Esophagus (tissue), 2 donors: ENCODE measurements around the gene MAP7D3. TPM values are rescaled to one million over a fixed set of nuclear protein-coding genes. Genes with fewer than 3 reads are reported as not detected.

Source experiments
- H3K27ac ChIP-seq, 2 donors: one replicate each; pipeline ENCODE4 v1.5.1; 2013; ENCODE audit warnings: low read depth in 2 of 2, mild to moderate bottlenecking in 2 of 2, inconsistent platforms in 1 of 2, low read length in 1 of 2, moderate library complexity in 1 of 2
- H3K27me3 ChIP-seq, 2 donors: one replicate each; pipeline ENCODE4 v1.6.1; 2013; ENCODE audit warnings: low read length in 2 of 2, control low read depth in 1 of 2, mild to moderate bottlenecking in 1 of 2; ENCODE audit not compliant: insufficient read depth in 2 of 2, control insufficient read depth in 1 of 2
- H3K36me3 ChIP-seq, 2 donors: one replicate each; pipeline ENCODE4 v1.6.1; 2013; ENCODE audit warnings: low read length in 1 of 2; ENCODE audit not compliant: control insufficient read depth in 2 of 2, insufficient read depth in 2 of 2
- H3K4me1 ChIP-seq, 2 donors: one replicate each; pipeline ENCODE4 v1.6.1; 2013; ENCODE audit warnings: low read length in 1 of 2; ENCODE audit not compliant: control insufficient read depth in 2 of 2, insufficient read depth in 2 of 2
- H3K4me3 ChIP-seq, 2 donors: one replicate each; pipeline ENCODE4 v1.5.1; 2013; ENCODE audit warnings: low read length in 2 of 2, mild to moderate bottlenecking in 2 of 2, low read depth in 1 of 2, moderate library complexity in 1 of 2
- H3K9me3 ChIP-seq, 2 donors: one replicate each; pipeline ENCODE4 v1.6.1; 2013; ENCODE audit warnings: mild to moderate bottlenecking in 2 of 2, low read depth in 1 of 2, low read length in 1 of 2, moderate library complexity in 1 of 2; ENCODE audit not compliant: control insufficient read depth in 2 of 2, insufficient read depth in 1 of 2
- WGBS, 2 donors: extraction: QIAGEN DNeasy Blood & Tissue Kit; methylation state at CpG; one replicate each; pipeline ENCODE4 v1.1.7; 2013; 5-methylcytosine and 5-hydroxymethylcytosine counted together
- polyA plus RNA-seq, 2 donors: library from polyadenylated mRNA; stranded (reverse); fragments of 200-250 nt; gene quantifications; one replicate each; pipeline ENCODE4 v1.2.3, GENCODE V29; 2013
- donor health status: healthy with polysubstance abuse.
- donor health status: Bipolar disorder and iron deficiency.

Gene MAP7D3
- polyA plus RNA-seq, 2 donors = 2.6 TPM

- Histone ChIP-seq H3K27me3 (no peaks in the 10 kb centered on the region), H3K27ac (peak overlapping the region; percentile 44 to 47), H3K4me1 (peaks cover 0 to 3% of the 10 kb centered on the region in 2 donors), H3K36me3 (no peaks in the 10 kb centered on the region), H3K9me3 (no peaks in the 10 kb centered on the region), H3K4me3 (no peak overlapping the region)
- WGBS, 2 donors = 76% methylated on average over 5 of the region's 5 CpGs
These were observed 49.6 kb downstream of the MAP7D3 start for GRCh38 chrX:136201601-136202000.

- H3K27me3 ChIP-seq = no peaks in the 10 kb centered on the region
- H3K36me3 ChIP-seq = no peaks in the 10 kb centered on the region
- H3K4me3 ChIP-seq = no peak overlapping the region
- peaks cover 0 to 3% of the 10 kb centered on the region in 2 donors for H3K4me1 ChIP-seq
- H3K27ac ChIP-seq = peak overlapping the region; percentile 26 to 42
- no peaks in the 10 kb centered on the region for H3K9me3 ChIP-seq
- WGBS, 2 donors = 54 to 65% methylated on average over 2 of the region's 2 CpGs
These were observed 50.7 kb downstream of the MAP7D3 start for GRCh38 chrX:136200466-136200865.

- WGBS, 2 donors = 62 to 74% methylated on average over 4 of the region's 4 CpGs
- Histone ChIP-seq H3K9me3 (no peaks in the 10 kb centered on the region), H3K27me3 (no peaks in the 10 kb centered on the region), H3K4me3 (no peak overlapping the region), H3K4me1 (peaks cover 0 to 3% of the 10 kb centered on the region in 2 donors), H3K36me3 (no peaks in the 10 kb centered on the region), H3K27ac (no peak overlapping the region)
These were observed 51.8 kb downstream of the MAP7D3 start for GRCh38 chrX:136199365-136199764.

- 73 to 81% methylated on average over 6 of the region's 6 CpGs for WGBS, 2 donors
- H3K4me1 ChIP-seq = peaks cover 0 to 3% of the 10 kb centered on the region in 2 donors
- no peaks in the 10 kb centered on the region for H3K27me3 ChIP-seq
- H3K9me3 ChIP-seq = no peaks in the 10 kb centered on the region
- peak overlapping the region; percentile 14 to 27 for H3K27ac ChIP-seq
- no peaks in the 10 kb centered on the region for H3K36me3 ChIP-seq
- peak overlapping the region in 1 of 2 donors; percentile 3 for H3K4me3 ChIP-seq
These were observed 52.4 kb downstream of the MAP7D3 start for GRCh38 chrX:136198678-136199243.

GRCh38 chrX:136198010-136198409 is 53.2 kb downstream of the MAP7D3 start:
- H3K27me3 ChIP-seq = no peaks in the 10 kb centered on the region
- H3K36me3 ChIP-seq = no peaks in the 10 kb centered on the region
- H3K9me3 ChIP-seq = no peaks in the 10 kb centered on the region
- no peak overlapping the region for H3K4me3 ChIP-seq
- H3K4me1 ChIP-seq = peaks cover 0 to 3% of the 10 kb centered on the region in 2 donors
- no peak overlapping the region for H3K27ac ChIP-seq

- Histone ChIP-seq H3K9me3 (no peaks in the 10 kb centered on the region), H3K4me1 (peaks cover 0 to 3% of the 10 kb centered on the region in 2 donors), H3K27me3 (no peaks in the 10 kb centered on the region), H3K4me3 (no peak overlapping the region), H3K36me3 (no peaks in the 10 kb centered on the region), H3K27ac (peak overlapping the region in 1 of 2 donors; percentile 19)
- WGBS, 2 donors = 58 to 70% methylated on average over 7 of the region's 7 CpGs
These were observed 54.5 kb downstream of the MAP7D3 start for GRCh38 chrX:136196691-136197155.

- peaks cover 0 to 2% of the 10 kb centered on the region in 2 donors for H3K4me1 ChIP-seq
- no peaks in the 10 kb centered on the region for H3K36me3 ChIP-seq
- H3K27me3 ChIP-seq = no peaks in the 10 kb centered on the region
- no peaks in the 10 kb centered on the region for H3K9me3 ChIP-seq
- H3K27ac ChIP-seq = no peak overlapping the region
- no peak overlapping the region for H3K4me3 ChIP-seq
- 31 to 51% methylated on average over 4 of the region's 4 CpGs for WGBS, 2 donors
These were observed 56.0 kb downstream of the MAP7D3 start for GRCh38 chrX:136195247-136195646.

GRCh38 chrX:136194536-136194935 is 56.7 kb downstream of the MAP7D3 start:
- no peaks in the 10 kb centered on the region for H3K36me3 ChIP-seq
- no peaks in the 10 kb centered on the region for H3K27me3 ChIP-seq
- peak overlapping the region in 1 of 2 donors; percentile 24 for H3K27ac ChIP-seq
- H3K4me1 ChIP-seq = peaks cover 0 to 2% of the 10 kb centered on the region in 2 donors
- no peak overlapping the region for H3K4me3 ChIP-seq
- H3K9me3 ChIP-seq = no peaks in the 10 kb centered on the region
- WGBS, 2 donors = 72 to 93% methylated on average over 2 of the region's 2 CpGs

GRCh38 chrX:136193771-136194170 is 57.4 kb downstream of the MAP7D3 start:
- Histone ChIP-seq H3K27me3 (no peaks in the 10 kb centered on the region), H3K27ac (peak overlapping the region; percentile 3 to 39), H3K4me3 (no peak overlapping the region), H3K4me1 (peaks cover 0 to 2% of the 10 kb centered on the region in 2 donors), H3K9me3 (no peaks in the 10 kb centered on the region), H3K36me3 (no peaks in the 10 kb centered on the region)
- 49 to 56% methylated on average over 4 of the region's 4 CpGs for WGBS, 2 donors

GRCh38 chrX:136192839-136193414 is 58.3 kb downstream of the MAP7D3 start:
- H3K4me3 ChIP-seq = no peak overlapping the region
- H3K9me3 ChIP-seq = no peaks in the 10 kb centered on the region
- H3K27me3 ChIP-seq = no peaks in the 10 kb centered on the region
- H3K27ac ChIP-seq = no peak overlapping the region
- 61 to 62% methylated on average over 3 of the region's 3 CpGs for WGBS, 2 donors
- H3K4me1 ChIP-seq = peaks cover 0 to 2% of the 10 kb centered on the region in 2 donors
- H3K36me3 ChIP-seq = no peaks in the 10 kb centered on the region
